Stimulated activated CD8-positive, alpha-beta memory T cell treated with anti-CD3 and anti-CD28 coated beads, Interleukin-4, amount 100 ng/mL, for 24 hours (primary cell): ENCODE results near the gene EZH2.

Source experiments
- DNase-seq: peaks from one replicate; pipeline ENCODE4 v3.0.0-alpha.2; 2020; ENCODE audit warnings: low read depth

Gene EZH2

DNA sequence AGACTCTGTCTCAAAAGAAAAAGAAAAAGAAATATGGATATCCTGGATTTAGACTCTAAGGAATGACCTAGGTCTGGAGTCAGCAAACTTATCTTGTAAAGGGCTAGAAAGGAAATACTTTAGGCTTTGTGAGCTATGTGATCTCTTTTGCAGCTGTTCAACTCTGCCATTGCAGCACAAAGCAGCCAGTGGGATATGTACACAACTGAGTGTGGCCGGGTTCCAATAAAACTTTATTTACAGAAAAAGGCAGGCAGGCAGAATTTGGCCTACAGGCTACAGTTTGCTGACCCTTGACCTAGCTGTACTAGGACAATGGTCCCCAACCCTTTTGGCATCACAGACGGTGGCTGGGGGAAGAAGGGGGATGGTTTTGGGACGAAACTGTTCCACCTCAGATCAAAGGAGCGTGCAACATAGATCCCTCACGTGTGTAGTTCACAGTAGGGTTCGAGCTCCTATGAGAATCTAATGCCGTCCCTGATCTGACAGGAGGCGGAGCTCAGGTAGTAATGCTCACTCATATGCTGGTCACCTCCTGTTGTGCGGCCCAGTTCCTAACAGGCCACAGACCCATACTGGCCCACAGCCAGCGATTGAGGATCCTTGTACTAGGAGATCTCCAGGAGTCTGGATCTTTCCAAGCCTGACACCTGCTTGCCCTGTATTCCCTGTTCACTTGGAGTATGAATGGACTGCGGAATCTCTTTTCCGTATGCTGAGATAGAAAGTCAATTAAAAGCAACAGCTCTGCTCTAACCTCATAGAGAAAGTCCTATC, 122.4 kb downstream of the EZH2 start:
- DNase-seq = no peak
